ENCODE measurements around the gene TTLL9.

- TF ChIP-seq POLR2AphosphoS5 (IDR thresholded peaks at IDR 0.05; ENCODE audit: low read length) (no peak), POLR2A (IDR thresholded peaks at IDR 0.05; ENCODE audit: low read depth, low read length) (no peak), RAD51 (IDR thresholded peaks at IDR 0.05) (no peak), ZNF24 (IDR thresholded peaks at IDR 0.05) (no peak)
These were observed 111.3 kb downstream of the TTLL9 start for GRCh38 chr20:31981784-31982183.
